HepG2 (cell line): ENCODE results near the gene FABP2. TPM values are rescaled to one million over a fixed set of nuclear protein-coding genes. Genes with fewer than 3 reads are reported as not detected.

Experiments used
- ELF3 ChIP-seq: IDR thresholded peaks from 2 replicates; pipeline ENCODE4 v1.6.1; 2016; ENCODE audit warnings: missing genetic modification reagents, missing compliant biosample characterization
- FOXK1 ChIP-seq: sonication (generic); formaldehyde crosslinking; IDR thresholded peaks from 2 replicates; pipeline ENCODE4 v1.4.0; 2020; ENCODE audit warnings: low read depth, missing genetic modification reagents, borderline replicate concordance
- GATA4 ChIP-seq: sonication (generic); IDR thresholded peaks from 2 replicates; pipeline ENCODE4 v1.6.1; 2016; ENCODE audit warnings: antibody characterized with exemption, low read depth, borderline replicate concordance
- HES4 ChIP-seq: sonication (generic); formaldehyde crosslinking; IDR thresholded peaks from 2 replicates; pipeline ENCODE4 v1.9.0; 2021; ENCODE audit warnings: mild to moderate bottlenecking, missing genetic modification reagents, borderline replicate concordance
- NCOA5 ChIP-seq: sonication (generic); formaldehyde crosslinking; IDR thresholded peaks from 2 replicates; pipeline ENCODE4 v1.4.0; 2020; ENCODE audit warnings: missing genetic modification reagents
- RCOR2 ChIP-seq: IDR thresholded peaks from 2 replicates; pipeline ENCODE4 v1.6.1; 2016; ENCODE audit warnings: missing biosample characterization, missing genetic modification reagents
- SALL1 ChIP-seq: sonication (generic); formaldehyde crosslinking; IDR thresholded peaks from 2 replicates; pipeline ENCODE4 v1.8.0; 2022; ENCODE audit warnings: mild to moderate bottlenecking, missing genetic modification reagents
- TERF1 ChIP-seq: sonication (generic); formaldehyde crosslinking; IDR thresholded peaks from 2 replicates; pipeline ENCODE4 v1.8.0; 2022; ENCODE audit warnings: mild to moderate bottlenecking, missing genetic modification reagents, moderate library complexity
- XRCC5 ChIP-seq: fragments of 200-400 bp; formaldehyde crosslinking; optimal IDR thresholded peaks from 2 replicates; pipeline ENCODE3; 2017; ENCODE audit warnings: mild to moderate bottlenecking, low read length
- ZFX ChIP-seq: sonication (generic); formaldehyde crosslinking; IDR thresholded peaks from 2 replicates; pipeline ENCODE4 v1.4.0; 2020; ENCODE audit warnings: mild to moderate bottlenecking, low read depth, missing genetic modification reagents, moderate library complexity
- ZNF180 ChIP-seq: sonication (generic); formaldehyde crosslinking; IDR thresholded peaks from 2 replicates; pipeline ENCODE4 v1.4.0; 2020; ENCODE audit warnings: low read depth, missing genetic modification reagents, borderline replicate concordance
- ZNF318 ChIP-seq: sonication (generic); formaldehyde crosslinking; IDR thresholded peaks from 2 replicates; pipeline ENCODE4 v1.4.0; 2020; ENCODE audit warnings: mild to moderate bottlenecking, missing genetic modification reagents
- ZNF446 ChIP-seq: sonication (generic); formaldehyde crosslinking; IDR thresholded peaks from 2 replicates; pipeline ENCODE4 v1.5.0; 2020; ENCODE audit warnings: mild to moderate bottlenecking, missing genetic modification reagents
- ZNF709 ChIP-seq: sonication (generic); formaldehyde crosslinking; IDR thresholded peaks from 2 replicates; pipeline ENCODE4 v1.5.0; 2020; ENCODE audit warnings: mild to moderate bottlenecking, missing genetic modification reagents
- ZNF780A ChIP-seq: sonication (generic); formaldehyde crosslinking; IDR thresholded peaks from 2 replicates; pipeline ENCODE4 v1.8.0; 2022; ENCODE audit warnings: mild to moderate bottlenecking, missing genetic modification reagents, moderate library complexity
- polyA plus RNA-seq, 8 experiments: library from polyadenylated mRNA; depleted of rRNA in 3 of 8; stranded (reverse) in 7 of 8; unstranded in 1 of 8; fragments of >200 nt; fragmentation: Illumina TruSeq in 4 of 8; extraction: Trizol in 4 of 8; gene quantifications; 2 replicates each; pipeline versions ENCODE4 v1.2.1 to v1.2.3, GENCODE V29; 2011 to 2016; ENCODE audit warnings: low read depth in 4 of 8, missing spikeins in 1 of 8, mixed read lengths in 1 of 8; ENCODE audit not compliant: insufficient read depth in 1 of 8
- total RNA-seq, 5 experiments: library from RNA; depleted of rRNA; stranded (reverse); fragments of >200 nt; fragmentation: Illumina TruSeq; extraction: Trizol; gene quantifications; 2 replicates each; pipeline ENCODE4 v1.2.3, GENCODE V29; 2016; ENCODE audit warnings: low read depth in 1 of 5
- TF ChIP-seq, protein P1 (sequence below): sonication (generic); IDR thresholded peaks from 2 replicates; pipeline ENCODE4 v1.6.1; 2016; ENCODE audit warnings: low read depth, borderline replicate concordance
- TF ChIP-seq, protein P2 (sequence below): IDR thresholded peaks from 2 replicates; pipeline ENCODE4 v1.6.1; 2016

FABP2 gene
- total and polyA plus RNA-seq, 2 of the 13 experiments (the other 11 are each of a cell fraction or from before 2014, with no cell fraction given): 0.78 to 1.2 TPM

DNA sequence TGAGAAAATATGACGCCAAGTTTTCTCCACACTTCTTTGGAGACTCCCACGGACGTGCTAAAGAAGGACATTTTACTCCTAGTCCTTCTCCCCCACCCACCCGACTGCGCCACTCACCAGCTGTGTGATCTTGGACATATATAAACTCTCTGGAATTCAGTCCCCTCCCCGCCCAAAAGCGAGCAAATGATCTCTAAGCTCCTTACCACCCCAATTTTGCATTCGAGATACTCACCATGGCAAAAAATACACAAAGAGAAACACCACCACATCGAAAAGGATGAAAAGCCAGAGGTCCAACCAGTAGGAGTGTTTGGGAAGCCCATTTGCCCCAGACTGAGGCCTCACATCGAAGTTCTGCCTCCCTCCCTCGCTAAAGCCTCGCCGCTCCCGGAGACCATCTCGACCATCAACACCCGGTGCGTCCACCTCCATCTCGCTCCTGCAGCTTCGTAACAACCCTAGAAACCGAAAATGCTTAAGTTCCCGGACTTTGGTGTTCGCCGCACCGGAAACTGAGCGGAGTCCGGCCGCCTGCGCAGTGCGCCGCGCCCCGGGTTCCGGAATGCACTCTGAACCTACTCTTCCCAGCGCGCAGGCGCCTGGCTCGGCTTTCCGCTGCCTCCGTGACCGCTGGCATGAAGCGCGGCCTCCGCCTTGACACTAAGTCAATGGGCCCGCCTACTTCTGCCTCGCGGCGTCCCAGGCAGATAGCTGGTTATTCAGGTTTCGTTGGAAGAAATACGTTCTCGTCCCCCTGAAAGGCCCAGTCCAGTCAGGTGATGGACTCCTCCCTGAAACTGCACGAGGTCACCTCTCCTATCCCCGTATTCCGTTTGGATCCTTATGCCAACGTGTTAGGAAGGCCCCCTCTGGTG is 21.6 kb downstream of the FABP2 start (continued):
- TF ChIP-seq ZNF318 (CRISPR knock-in tag) (peak; percentile 84; the same call in 1 of the 2 replicates), XRCC5 (peak; percentile 84), SALL1 (CRISPR knock-in tag) (peak; percentile 95), RCOR2 (CRISPR knock-in tag) (peak; percentile 20; the same call in 1 of the 2 replicates), ZNF780A (peak; percentile 79; the same call in 1 of the 2 replicates), ELF3 (CRISPR knock-in tag) (peak; percentile 87), ZFX (CRISPR knock-in tag) (peak; percentile 94), NCOA5 (CRISPR knock-in tag) (no peak), ZNF446 (CRISPR knock-in tag) (peak; percentile 39; the same call in 1 of the 2 replicates), ZNF180 (CRISPR knock-in tag) (no peak), GATA4 (no peak; the same call in 1 of the 2 replicates), ZNF709 (CRISPR knock-in tag) (peak; percentile 83; the same call in 1 of the 2 replicates), HES4 (CRISPR knock-in tag) (peak; percentile 67; the same call in 1 of the 2 replicates), FOXK1 (peak; percentile 60; the same call in 1 of the 2 replicates), TERF1 (CRISPR knock-in tag) (no peak)
- TF ChIP-seq, protein P1, sequence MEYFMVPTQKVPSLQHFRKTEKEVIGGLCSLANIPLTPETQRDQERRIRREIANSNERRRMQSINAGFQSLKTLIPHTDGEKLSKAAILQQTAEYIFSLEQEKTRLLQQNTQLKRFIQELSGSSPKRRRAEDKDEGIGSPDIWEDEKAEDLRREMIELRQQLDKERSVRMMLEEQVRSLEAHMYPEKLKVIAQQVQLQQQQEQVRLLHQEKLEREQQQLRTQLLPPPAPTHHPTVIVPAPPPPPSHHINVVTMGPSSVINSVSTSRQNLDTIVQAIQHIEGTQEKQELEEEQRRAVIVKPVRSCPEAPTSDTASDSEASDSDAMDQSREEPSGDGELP: peak; percentile 66; the same call in 1 of the 2 replicates
- TF ChIP-seq, protein P2, sequence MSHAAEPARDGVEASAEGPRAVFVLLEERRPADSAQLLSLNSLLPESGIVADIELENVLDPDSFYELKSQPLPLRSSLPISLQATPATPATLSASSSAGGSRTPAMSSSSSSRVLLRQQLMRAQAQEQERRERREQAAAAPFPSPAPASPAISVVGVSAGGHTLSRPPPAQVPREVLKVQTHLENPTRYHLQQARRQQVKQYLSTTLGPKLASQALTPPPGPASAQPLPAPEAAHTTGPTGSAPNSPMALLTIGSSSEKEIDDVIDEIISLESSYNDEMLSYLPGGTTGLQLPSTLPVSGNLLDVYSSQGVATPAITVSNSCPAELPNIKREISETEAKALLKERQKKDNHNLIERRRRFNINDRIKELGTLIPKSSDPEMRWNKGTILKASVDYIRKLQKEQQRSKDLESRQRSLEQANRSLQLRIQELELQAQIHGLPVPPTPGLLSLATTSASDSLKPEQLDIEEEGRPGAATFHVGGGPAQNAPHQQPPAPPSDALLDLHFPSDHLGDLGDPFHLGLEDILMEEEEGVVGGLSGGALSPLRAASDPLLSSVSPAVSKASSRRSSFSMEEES: peak; percentile 93
